Measurements from ENCODE around the gene PNPLA2.
A peak's percentile ranks its signal among the peaks of the same experiment; 100 is the strongest.

The PNPLA2 gene

DNA sequence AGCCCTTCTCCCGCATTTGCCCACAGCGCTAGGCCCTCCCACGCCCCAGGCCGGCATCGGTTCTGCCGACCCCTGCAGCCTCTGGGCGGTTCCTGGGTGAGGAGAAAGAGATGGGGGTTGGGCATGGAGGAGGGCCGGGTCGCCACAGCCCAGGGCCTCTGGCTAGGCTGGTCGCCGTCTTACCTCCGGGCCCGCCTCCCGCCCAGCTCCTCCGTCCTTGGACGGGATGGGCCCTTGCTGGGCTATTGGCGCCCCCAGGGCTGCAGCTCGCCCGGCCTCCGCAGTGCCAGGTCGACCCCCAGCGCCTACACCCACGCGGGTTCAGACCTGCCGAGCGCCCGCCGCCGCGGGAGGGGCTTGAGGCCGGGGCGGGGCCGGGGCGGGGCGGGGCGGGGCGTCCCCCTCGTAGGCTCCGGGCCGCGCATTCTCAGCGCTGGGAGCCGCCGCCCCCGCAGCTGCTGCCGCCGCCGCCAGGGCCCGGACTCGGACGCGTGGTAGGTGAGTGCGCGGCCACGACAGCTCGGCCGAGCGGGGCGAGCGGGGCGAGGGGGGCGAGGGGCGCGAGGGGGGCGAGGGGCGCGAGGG is 13.9 kb downstream of the PNPLA2 start, which contains the start of gene CD151:
CD151 (plus strand) TSS at position 424 of the 585 bp plus-strand sequence. CDS start 3,118 bp downstream, outside the sequence.
- DNase-seq: peak; percentile 44

GRCh38 chr11:833114-833791 is 14.5 kb downstream of the PNPLA2 start:
- no peak for DNase-seq

- DNase-seq: no peak
These were observed 15.2 kb downstream of the PNPLA2 start for GRCh38 chr11:833849-834311.

DNA sequence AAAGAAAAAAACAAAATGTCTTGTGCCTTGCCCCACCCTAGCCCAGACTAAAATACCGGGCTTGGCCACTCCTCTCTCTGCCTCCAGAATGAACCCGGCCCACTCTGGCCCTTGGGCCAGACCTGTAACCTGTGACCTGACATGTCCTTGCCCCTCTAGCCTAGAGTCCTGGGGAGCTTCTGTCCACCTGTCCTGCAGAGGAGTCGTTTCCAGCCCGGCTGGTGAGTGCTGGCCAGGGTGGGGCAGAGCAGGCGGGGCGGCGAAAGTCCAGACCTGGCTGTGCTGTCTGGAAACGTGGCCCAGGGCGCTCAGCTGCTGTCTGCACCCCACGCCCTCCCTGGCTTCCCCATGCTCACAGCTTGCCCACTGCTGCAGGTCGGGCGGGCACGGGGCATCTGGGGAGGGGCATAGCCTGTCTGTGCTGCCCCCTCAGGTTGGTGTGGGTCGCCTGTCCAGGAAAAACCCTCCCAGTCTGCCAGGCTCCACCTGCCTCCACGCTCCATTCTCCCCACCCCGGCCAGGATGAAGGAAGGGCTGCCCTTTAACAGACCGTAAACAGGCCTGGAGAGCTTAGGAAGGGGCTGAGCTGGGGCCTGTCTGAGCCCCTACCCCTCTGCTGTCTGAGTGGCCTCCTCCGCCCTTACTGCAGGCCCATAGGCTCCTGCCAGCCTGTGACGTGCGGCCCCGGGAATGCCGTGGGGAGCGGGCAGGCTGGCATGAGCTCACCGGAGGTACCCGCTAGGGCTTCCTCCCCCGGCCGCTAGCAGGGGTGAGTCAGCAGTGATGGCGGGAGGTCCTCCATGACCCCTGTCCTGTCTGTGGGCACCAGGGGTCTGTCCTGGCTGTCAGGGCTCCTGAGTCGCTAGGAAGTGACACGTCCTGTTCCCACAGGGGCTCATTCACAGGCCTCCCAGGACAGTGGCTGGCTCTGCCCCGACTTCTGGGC is 15.9 kb downstream of the PNPLA2 start:
- DNase-seq: no peak

GRCh38 chr11:836274-836673 is 17.6 kb downstream of the PNPLA2 start:
- no peak for DNase-seq

DNA sequence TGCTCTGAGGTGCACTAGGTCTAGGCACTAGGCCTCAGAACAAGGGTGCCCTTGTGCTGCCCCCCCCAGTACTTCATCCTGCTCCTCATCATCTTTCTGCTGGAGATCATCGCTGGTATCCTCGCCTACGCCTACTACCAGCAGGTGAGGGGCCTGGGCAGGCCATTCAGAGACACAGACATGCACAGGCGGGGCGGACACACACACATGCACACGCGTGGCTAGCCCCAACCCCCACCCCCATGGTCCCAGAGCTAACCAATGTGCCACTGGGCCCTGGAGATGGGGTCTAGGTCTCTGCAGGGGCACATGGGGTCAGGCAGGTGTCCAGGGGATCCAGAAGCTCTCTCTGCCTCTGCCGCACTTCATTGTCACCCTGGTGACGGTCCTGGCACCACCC is 18.0 kb downstream of the PNPLA2 start:
- no peak for DNase-seq

DNA sequence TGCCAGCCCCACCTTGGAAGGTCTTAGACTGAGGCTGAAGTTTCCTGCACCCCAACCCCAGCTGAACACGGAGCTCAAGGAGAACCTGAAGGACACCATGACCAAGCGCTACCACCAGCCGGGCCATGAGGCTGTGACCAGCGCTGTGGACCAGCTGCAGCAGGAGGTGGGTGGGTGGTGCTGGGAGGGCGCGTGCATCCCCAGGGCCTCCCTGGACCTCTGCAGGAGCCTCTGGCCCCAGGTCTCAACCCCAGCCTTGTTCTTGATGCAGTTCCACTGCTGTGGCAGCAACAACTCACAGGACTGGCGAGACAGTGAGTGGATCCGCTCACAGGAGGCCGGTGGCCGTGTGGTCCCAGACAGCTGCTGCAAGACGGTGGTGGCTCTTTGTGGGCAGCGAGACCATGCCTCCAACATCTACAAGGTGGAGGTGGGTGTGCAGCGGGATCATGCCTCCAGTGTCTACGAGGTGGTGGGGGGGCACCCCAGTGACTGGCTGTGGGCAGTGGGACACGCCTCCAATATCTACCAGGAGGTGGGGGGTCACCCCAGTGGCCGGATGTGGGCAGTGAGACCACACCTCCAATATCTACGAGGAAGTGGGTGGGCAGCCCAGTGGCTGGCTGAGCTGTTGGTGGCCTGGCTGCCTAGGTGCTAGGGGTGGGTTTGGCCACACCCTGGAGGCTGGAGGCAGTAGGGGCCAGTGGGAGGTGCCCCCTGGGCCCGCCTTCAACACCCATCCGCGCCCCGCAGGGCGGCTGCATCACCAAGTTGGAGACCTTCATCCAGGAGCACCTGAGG is 18.7 kb downstream of the PNPLA2 start:
- no peak for DNase-seq

- no peak for DNase-seq
These were observed 19.2 kb downstream of the PNPLA2 start for GRCh38 chr11:837990-838307.

GRCh38 chr11:838441-839279 is 19.9 kb downstream of the PNPLA2 start:
- DNase-seq: no peak

DNA sequence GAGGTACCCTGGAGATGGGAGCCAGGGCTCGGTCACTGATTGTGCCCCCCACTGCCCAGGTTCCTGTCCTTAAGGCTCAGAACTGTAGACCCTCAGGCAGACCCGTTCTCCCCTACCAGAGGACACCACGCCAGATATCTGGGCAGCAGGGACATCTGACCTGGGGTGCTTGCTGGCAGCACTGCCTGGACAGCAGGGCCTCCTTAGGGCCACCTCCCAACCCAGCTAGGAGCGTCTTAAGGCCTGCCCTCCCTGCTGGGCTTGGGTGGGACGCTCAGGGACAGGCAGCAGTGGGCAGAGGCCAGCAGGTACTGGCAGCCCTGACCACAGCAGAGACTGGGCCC is 20.5 kb downstream of the PNPLA2 start:
- no peak for DNase-seq

DNA sequence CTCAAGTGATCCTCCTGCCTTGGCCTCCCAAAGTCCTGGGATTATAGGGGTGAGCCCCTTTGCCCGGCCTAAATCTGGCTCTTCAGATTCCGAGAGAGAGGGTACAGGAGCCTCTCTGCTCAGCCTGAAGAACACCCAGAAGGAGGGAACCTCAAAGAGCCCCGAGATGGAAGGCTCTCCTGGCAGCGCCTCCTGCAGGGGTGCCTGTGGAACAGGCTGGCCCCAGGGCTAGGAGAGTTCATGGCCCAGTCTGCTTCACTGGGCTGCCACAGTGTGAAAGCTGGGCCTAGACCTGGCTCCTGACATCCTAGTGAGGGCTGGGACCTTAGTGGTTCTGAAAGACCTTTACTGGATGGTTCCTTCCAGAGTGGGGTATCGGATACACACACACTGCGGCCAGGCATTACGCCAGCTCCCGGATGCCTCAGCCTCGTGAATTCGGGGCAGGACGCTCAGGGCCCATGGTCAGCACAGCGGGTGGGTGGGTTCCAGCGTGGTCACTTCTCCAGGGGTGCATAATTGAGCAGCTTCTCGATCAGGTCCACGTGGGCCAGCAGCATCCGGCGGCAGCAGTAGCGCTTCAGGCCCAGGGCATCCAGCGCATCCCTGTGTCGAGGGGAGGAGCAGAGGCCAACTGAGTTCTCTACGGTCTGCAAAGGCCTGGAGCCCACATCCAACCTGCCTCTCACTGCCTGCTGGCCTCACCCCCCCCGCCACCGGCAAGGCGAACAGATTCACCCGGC is 21.3 kb downstream of the PNPLA2 start:
- DNase-seq: no peak

- no peak for DNase-seq
These were observed 23.3 kb downstream of the PNPLA2 start for GRCh38 chr11:841981-842369.

DNA sequence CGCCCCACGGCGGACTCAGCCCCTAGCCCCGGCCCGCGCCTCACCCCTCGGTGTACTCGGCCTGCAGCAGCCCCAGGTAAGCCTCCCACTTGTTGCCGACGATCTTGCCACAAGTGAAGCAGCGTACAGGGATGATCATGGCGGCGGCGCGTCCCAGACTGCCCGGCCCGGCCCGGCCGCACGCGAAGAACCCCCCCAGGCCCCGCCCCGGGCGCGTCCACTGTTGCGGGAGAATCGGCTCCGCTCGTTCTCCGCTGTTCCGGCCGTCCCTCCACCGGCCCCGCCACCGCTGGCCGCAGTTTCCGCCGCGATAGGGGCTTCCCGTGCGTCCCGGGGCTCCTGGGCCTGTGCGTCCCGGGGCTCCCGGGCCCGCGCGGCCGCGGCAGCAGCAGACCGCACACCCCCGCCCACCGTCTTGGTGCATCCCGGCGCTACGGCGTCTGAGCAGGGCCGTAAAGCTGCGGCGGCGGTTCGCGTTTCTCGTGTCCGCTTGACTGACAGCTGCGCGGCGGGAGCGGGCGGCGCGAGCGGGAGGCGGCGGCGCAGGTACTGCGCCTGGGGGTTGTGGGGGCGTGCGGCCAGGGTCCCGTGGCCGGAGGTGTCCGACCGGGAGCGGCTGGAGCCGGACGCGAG is 23.8 kb downstream of the PNPLA2 start, which contains the start of the genes POLR2L and TSPAN4:
POLR2L (minus strand) TSS at position 160 of the 633 bp plus-strand sequence; CDS start at position 139, 21 bp downstream.
TSPAN4 (plus strand) TSS at position 483 of the 633 bp plus-strand sequence. CDS start 7,453 bp downstream, outside the sequence.
- DNase-seq: peak; percentile 81

DNA sequence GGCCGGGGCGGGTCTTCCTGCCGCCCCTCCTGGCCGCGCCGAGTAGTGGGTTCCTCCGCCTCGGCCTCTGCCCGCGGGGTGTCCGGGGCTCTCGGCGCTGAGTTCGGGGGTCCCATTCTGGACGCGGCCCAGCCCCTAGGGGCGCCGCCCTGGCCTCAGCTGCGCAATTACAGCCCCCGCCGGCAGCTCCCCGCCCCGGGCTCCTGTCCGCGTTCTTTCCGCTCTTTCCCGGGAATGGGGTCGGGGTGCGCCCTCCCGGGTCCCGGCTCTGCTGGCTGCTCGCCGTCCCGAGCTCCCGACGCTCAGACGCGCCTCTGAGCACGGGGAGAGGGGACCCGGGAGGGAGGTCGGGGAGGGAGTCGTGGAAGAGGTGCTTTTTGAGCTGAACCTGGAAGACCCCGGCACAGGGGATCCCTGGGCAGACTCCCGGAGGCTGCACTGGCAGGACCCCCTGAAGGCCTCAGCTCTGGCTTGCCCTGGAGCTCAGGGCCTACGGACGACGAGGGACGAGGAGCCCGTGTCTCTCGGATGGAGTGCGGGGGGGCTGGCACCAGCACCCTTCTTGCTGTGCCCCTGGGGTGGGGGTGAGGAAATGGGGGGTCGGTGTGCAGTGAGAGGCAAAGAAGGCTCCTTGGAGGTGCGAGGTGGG is 24.5 kb downstream of the PNPLA2 start:
- DNase-seq: no peak

- DNase-seq: peak; percentile 45
These were observed 25.3 kb downstream of the PNPLA2 start for GRCh38 chr11:843818-844692.

DNA sequence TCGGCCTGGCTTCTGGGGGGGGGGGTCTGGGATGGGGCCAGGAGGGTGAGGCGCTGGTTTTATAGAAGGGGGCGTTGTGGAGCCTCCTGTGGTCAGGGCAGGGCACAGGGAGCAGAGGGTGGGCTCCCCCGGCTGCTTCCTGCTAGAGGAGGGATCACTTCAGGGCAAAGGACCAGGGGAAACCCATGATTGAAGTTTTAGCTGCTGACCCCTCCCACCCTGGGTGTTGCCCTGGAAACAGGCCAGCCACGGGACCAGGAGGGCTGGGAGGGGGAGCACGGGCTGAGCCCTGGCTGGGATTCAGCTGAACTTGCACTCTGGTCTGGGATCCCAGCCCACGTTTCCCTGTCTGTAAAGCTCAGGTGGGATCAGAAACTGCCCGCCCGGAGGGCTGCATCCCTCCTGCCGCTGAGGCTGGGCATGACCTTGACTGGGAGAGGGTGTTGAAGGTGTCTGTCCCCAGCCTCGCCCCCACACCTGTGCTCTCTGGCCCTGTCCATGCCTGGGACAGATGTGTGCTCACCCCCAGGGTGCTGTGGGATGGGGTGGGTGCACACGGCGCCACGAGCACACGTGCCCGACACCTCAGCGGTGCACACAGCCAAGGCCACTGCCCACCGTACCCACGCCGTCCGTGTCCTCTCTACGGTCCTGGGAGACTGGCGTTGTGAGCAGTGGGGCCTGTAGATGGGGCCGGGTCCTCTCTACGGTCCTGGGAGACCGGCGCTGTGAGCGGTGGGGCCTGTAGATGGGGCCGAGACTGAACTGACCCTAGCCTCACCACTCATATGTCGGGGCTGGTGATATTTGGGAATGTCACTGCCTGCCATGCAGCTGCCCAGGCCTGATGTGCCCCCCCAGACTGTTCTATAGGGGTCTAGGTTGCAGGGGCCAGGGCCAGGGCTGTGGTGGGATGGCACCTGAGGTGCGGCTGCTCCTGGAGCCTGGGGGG is 26.3 kb downstream of the PNPLA2 start:
- DNase-seq: peak; percentile 82

- DNase-seq: no peak
These were observed 27.3 kb downstream of the PNPLA2 start for GRCh38 chr11:845872-846495.

Measured in GDM1 (cell line).